GM19467 (cell line): Measurements from ENCODE around the gene FAM222B.

Source experiments
- ATAC-seq: cut with Tn5 transposase; IDR thresholded peaks from one replicate; pipeline ENCODE4 v1.9.1; 2021; ENCODE audit warnings: mild to moderate bottlenecking, moderate library complexity; ENCODE audit not compliant: unreplicated experiment

FAM222B gene

DNA sequence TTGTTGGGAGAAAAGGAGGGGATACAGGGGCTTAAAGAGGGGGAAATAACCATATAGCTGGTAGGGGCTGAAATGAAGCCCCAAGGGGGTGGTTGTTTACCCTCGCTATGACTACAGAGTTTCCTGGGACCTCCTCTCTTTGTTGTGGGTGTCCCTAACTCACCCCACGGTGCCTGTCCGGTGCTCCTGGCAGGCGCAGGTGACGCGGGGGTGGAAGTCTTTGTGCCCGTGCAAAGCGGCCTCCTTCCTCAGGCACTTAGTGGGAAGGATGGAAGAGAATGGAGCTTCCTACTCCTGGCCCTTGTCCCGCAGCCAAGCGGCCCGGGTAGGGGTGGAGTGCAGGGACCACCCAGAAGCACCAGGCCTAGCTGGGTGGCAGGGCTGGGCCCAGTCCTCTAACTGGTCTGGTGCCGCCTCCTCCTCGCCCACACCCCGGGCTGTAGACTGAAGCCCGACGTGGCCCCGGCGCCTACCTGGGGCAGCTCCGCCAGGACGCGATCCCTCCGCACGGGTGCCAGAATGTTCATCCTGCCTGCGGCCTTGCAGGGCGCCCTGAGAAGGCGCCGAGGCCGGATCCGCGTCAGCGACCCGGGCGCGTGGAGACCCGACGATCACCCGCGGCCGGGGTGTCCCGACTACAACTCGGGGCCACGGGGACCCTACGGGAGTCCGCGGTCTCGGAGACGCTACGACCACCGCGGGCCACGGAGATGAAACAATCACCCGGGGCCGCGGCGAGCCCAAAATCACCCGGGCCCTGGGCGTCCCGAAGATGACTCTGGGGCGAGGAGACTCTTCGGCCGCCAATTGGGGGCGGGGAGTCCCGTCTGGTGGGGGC, 125.6 kb downstream of the FAM222B start:
- ATAC-seq = no peak

DNA sequence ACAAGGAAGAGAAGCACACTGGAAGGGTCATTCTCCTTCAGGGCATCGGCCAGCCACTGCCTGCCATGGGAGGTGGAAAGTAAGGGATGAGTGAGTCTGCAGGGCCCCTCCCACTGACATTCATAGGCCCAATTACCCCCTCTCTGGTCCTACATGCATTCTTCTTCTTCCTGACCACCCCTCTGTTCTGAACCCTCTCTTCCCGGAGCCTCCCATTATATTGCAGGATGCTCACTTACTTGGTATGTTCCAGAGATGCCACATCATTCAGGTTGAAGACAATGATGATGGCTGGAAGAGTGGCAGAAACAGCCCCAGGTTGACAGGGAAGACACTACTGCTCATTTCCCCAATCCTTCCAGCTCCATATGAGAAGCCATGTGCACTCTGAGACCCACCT, 127.4 kb downstream of the FAM222B start:
- ATAC-seq = no peak

DNA sequence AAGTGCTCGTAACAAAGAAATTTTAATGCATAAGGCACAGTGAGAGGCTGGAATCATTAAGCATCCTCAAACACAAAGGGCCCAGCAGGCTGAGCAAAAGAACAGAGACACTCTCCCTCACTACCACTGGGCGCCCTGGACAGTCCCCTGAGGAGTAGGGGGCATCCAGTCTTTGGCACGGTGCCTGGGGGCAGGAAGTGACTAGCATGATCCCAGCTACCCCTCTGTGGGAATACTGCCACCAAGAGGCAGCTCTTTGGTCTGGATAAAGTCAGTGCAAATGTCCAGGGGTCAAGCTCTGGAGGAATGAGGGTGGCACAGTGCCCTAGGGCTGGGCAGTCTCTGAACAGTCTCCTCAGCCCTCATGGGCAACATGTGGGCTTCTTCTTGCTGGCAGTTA, 128.3 kb downstream of the FAM222B start:
- ATAC-seq = no peak

- ATAC-seq = no peak
These were observed 129.7 kb downstream of the FAM222B start for GRCh38 chr17:28712705-28713415.

DNA sequence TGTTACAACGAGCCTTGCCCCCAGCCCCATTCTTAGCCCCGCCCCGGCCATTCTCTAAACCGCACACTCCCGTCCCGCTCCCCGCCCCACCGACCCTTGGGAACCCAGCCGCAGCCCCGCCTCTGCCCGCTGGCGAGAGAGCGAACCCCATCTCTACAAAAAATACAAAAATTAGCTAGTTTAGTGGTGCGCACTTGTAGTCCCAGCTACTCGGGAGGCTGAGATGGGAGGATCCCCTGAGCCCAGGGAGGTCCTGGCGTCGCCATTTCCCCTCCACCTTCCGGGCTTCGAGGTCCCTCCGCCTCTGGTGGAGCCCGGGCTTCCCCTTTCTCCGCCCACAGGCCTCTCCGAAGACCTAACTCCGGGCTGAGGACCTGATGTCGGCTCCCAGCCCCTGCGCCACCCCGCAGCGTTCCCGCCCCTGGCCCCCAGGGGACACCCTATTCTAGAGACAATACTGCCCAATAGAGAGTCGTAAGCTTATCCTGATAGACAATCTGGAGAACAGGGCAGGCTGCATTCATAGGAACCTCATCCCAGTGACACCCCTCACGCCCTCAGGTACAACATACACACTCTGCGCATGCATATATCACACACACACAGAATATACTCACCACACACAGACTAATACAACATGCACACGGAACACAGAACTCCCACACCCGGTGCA, 130.4 kb downstream of the FAM222B start:
- peak; percentile 36 for ATAC-seq

- peak; percentile 8 for ATAC-seq
These were observed 130.9 kb downstream of the FAM222B start, which contains the start of gene PROCA1 for GRCh38 chr17:28711723-28712031. TSS of gene PROCA1 (minus strand) at chr17:28711888. CDS start at chr17:28711660, 228 bp downstream.

- ATAC-seq = peak; percentile 68
These were observed 131.5 kb downstream of the FAM222B start for GRCh38 chr17:28710861-28711722.

- ATAC-seq = no peak
These were observed 135.3 kb downstream of the FAM222B start for GRCh38 chr17:28707339-28707720.

GRCh38 chr17:28706471-28707338, 135.9 kb downstream of the FAM222B start:
- no peak for ATAC-seq
